Stomach (tissue), 4 donors: ENCODE data around the gene SDF2L1.

ENCODE experiments used
- CTCF ChIP-seq, 7 experiments: fragments of 450-650 bp in 4 of 7; fragments of 200-600 bp in 3 of 7; sonication (generic) in 3 of 7; IDR thresholded peaks; one replicate each; pipeline ENCODE4 v1.5.1; 2016 to 2019; ENCODE audit warnings: antibody characterized with exemption in 7 of 7, control low read depth in 2 of 7, mild to moderate bottlenecking in 1 of 7
- POLR2AphosphoS5 ChIP-seq, 3 donors: sonication (generic); formaldehyde crosslinking; IDR thresholded peaks; one replicate each; pipeline ENCODE4 v1.6.1; 2016; ENCODE audit warnings: antibody characterized with exemption in 3 of 3

GRCh38 chr22:21629255-21630149 lies 12.6 kb upstream of the SDF2L1 start, which contains the start of gene YDJC:
- TF ChIP-seq CTCF (IDR thresholded peaks at IDR 0.05) (peak in 3 of 7 experiments; percentile 26 to 50 (median 30)), POLR2AphosphoS5 (IDR thresholded peaks at IDR 0.05) (peak in 2 of 3 donors; percentile 79 to 90)
